ENCODE results near the gene TEAD1.

Gene TEAD1

GRCh38 chr11:12834166-12834565 is 159.9 kb downstream of the TEAD1 start:
- no peak for DNase-seq (ENCODE audit: low read depth in 2 of 2)

- no peak for DNase-seq (ENCODE audit: low read depth in 2 of 2)
These were observed 160.4 kb downstream of the TEAD1 start for GRCh38 chr11:12834630-12835029.

- no peak for DNase-seq (ENCODE audit: low read depth in 2 of 2)
These were observed 161.1 kb downstream of the TEAD1 start for GRCh38 chr11:12835286-12835685.

GRCh38 chr11:12838463-12839123 is 164.4 kb downstream of the TEAD1 start:
- no peak for DNase-seq (ENCODE audit: low read depth in 2 of 2)

- no peak for DNase-seq (ENCODE audit: low read depth in 2 of 2)
These were observed 166.8 kb downstream of the TEAD1 start for GRCh38 chr11:12840871-12841660.

GRCh38 chr11:12841946-12842630 is 167.9 kb downstream of the TEAD1 start:
- no peak for DNase-seq (ENCODE audit: low read depth in 2 of 2)

GRCh38 chr11:12842933-12843636 is 168.9 kb downstream of the TEAD1 start:
- no peak for DNase-seq (ENCODE audit: low read depth in 2 of 2)

GRCh38 chr11:12845163-12845562 is 170.9 kb downstream of the TEAD1 start:
- no peak for DNase-seq (ENCODE audit: low read depth in 2 of 2)

GRCh38 chr11:12845739-12846358 is 171.6 kb downstream of the TEAD1 start:
- DNase-seq (ENCODE audit: low read depth in 2 of 2): no peak

- no peak for DNase-seq (ENCODE audit: low read depth in 2 of 2)
These were observed 172.8 kb downstream of the TEAD1 start for GRCh38 chr11:12846786-12847615.

- DNase-seq (ENCODE audit: low read depth in 2 of 2): no peak
These were observed 174.2 kb downstream of the TEAD1 start for GRCh38 chr11:12848413-12848812.

- no peak for DNase-seq (ENCODE audit: low read depth in 2 of 2)
These were observed 179.1 kb downstream of the TEAD1 start for GRCh38 chr11:12853325-12853651.

- no peak for DNase-seq (ENCODE audit: low read depth in 2 of 2)
These were observed 179.6 kb downstream of the TEAD1 start for GRCh38 chr11:12853652-12854296.

- DNase-seq (ENCODE audit: low read depth in 2 of 2): no peak
These were observed 180.1 kb downstream of the TEAD1 start for GRCh38 chr11:12854297-12854661.

GRCh38 chr11:12854829-12855228 is 180.6 kb downstream of the TEAD1 start:
- DNase-seq (ENCODE audit: low read depth in 2 of 2): no peak

GRCh38 chr11:12856338-12856737 is 182.1 kb downstream of the TEAD1 start:
- no peak for DNase-seq (ENCODE audit: low read depth in 2 of 2)

GRCh38 chr11:12857572-12857971 is 183.4 kb downstream of the TEAD1 start:
- DNase-seq (ENCODE audit: low read depth in 2 of 2): no peak

GRCh38 chr11:12859872-12860657 is 185.8 kb downstream of the TEAD1 start:
- DNase-seq (ENCODE audit: low read depth in 2 of 2): no peak

- no peak for DNase-seq (ENCODE audit: low read depth in 2 of 2)
These were observed 186.6 kb downstream of the TEAD1 start for GRCh38 chr11:12860827-12861226.

Measured in stimulated activated CD8-positive, alpha-beta memory T cell treated with anti-CD3 and anti-CD28 coated beads, Interleukin-7, amount 100 ng/mL, for 4 hours (primary cell).